Prostate gland (tissue), 2 donors: Measurements from ENCODE around the gene VIPR2. TPM values are rescaled to one million over a fixed set of nuclear protein-coding genes. Genes with fewer than 3 reads are reported as not detected.

Experiments
- DNase-seq: peaks from one replicate; pipeline ENCODE4 v3.0.0-alpha.2; 2019; ENCODE audit warnings: low spot score
- H3K27ac ChIP-seq, 2 donors: fragments of 200-600 bp; sonication (generic); 2 replicates each; pipeline ENCODE4 v1.5.1; 2017 to 2019
- H3K27me3 ChIP-seq: fragments of 200-600 bp; sonication (generic); replicated peaks from 2 replicates; pipeline ENCODE4 v1.5.1; 2019; ENCODE audit not compliant: insufficient read depth
- H3K36me3 ChIP-seq, 2 donors: fragments of 200-600 bp; sonication (generic); 1 replicate in 1 of 2; 2 replicates in 1 of 2; pipeline versions ENCODE4 v1.5.1 to v1.8.1; 2017 to 2019
- H3K4me1 ChIP-seq: fragments of 200-600 bp; sonication (generic); replicated peaks from 2 replicates; pipeline ENCODE4 v1.5.1; 2019
- H3K4me3 ChIP-seq, 2 donors: fragments of 200-600 bp; sonication (generic); 2 replicates each; pipeline ENCODE4 v1.5.1; 2017 to 2019
- H3K9me3 ChIP-seq: fragments of 200-600 bp; sonication (generic); 2 replicates; pipeline ENCODE4 v1.5.1; 2017
- POLR2A ChIP-seq: fragments of 450-650 bp; IDR thresholded peaks from one replicate; pipeline ENCODE4 v1.6.1; 2016; ENCODE audit warnings: antibody characterized with exemption, mild to moderate bottlenecking
- POLR2AphosphoS5 ChIP-seq: sonication (generic); formaldehyde crosslinking; IDR thresholded peaks from one replicate; pipeline ENCODE4 v1.6.1; 2017; ENCODE audit warnings: antibody characterized with exemption
- WGBS: methylation state at CpG from one replicate; pipeline ENCODE4 v1.1.5; 2018; 5-methylcytosine and 5-hydroxymethylcytosine counted together
- intact Hi-C: fragments of 100-400 bp; cut with DNase I; formaldehyde crosslinking; loops from one replicate; pipeline ENCODE4 v1.14.2; 2022
- total RNA-seq, 2 donors: library from RNA; depleted of rRNA; stranded (reverse); fragments of >200 nt; gene quantifications; one replicate each; pipeline ENCODE4 v1.1.0, GENCODE V29; 2016
- TF ChIP-seq, protein P1 (sequence below), 4 experiments: fragments of 200-600 bp in 2 of 4; fragments of 450-650 bp in 2 of 4; sonication (generic) in 2 of 4; IDR thresholded peaks; 1 replicate in 3 of 4; 2 replicates in 1 of 4; pipeline ENCODE4 v1.5.1; 2016 to 2019; ENCODE audit warnings: antibody characterized with exemption in 4 of 4, mild to moderate bottlenecking in 2 of 4, moderate library complexity in 2 of 4

Gene VIPR2
- total RNA-seq, 2 donors from 2014 or later = 1.0 to 13.5 TPM

DNA sequence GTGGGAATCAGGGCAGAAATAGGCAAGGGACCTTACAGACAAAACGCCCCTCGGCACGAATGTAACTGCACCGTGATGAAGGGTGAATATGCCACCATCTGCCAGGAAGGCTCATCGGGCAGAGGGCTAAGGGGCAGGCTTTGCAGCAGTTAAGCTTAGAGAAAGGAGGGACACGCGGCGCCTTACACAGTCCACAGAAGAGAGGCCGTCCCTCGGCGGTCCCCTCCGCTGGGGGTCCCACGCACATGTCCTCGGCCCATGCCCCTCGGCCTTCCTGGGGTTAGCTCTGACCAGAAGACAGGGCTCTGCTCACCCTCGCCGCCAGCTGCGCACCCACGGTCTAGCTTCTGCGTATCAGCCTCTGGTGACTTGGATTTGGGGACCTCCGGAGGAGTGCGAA, 147.2 kb downstream of the VIPR2 start:
- no peak for DNase-seq
- Histone ChIP-seq H3K27ac (no peak overlapping the region), H3K4me3 (no peak overlapping the region), H3K36me3 (no peaks in the 10 kb centered on the region), H3K27me3 (peaks cover 13% of the 10 kb centered on the region), H3K9me3 (no peaks in the 10 kb centered on the region), H3K4me1 (no peaks in the 10 kb centered on the region)
- intact Hi-C loops = no loop called here
- TF ChIP-seq, protein P1, sequence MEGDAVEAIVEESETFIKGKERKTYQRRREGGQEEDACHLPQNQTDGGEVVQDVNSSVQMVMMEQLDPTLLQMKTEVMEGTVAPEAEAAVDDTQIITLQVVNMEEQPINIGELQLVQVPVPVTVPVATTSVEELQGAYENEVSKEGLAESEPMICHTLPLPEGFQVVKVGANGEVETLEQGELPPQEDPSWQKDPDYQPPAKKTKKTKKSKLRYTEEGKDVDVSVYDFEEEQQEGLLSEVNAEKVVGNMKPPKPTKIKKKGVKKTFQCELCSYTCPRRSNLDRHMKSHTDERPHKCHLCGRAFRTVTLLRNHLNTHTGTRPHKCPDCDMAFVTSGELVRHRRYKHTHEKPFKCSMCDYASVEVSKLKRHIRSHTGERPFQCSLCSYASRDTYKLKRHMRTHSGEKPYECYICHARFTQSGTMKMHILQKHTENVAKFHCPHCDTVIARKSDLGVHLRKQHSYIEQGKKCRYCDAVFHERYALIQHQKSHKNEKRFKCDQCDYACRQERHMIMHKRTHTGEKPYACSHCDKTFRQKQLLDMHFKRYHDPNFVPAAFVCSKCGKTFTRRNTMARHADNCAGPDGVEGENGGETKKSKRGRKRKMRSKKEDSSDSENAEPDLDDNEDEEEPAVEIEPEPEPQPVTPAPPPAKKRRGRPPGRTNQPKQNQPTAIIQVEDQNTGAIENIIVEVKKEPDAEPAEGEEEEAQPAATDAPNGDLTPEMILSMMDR (IDR thresholded peaks at IDR 0.05) = no peak
- TF ChIP-seq POLR2A (no peak), POLR2AphosphoS5 (no peak)
- 55% methylated on average over 20 of the region's 22 CpGs for WGBS

DNA sequence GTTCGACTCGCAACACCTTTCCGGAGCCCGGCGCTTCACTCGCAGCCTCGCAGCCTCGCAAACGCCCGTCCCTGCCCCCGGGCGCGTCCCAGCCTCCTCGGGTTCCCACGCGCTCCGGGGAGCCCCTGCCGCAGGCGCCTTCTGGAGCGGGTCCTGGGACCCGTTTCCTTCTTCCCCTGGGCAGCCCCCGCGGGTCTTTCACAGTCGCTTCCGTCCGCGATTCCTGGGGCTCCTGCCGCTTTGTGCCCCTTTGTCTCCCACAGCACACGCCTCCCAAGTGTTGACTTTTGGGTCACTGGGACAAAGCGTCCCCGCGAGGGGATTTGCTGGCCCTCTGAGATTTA, 147.6 kb downstream of the VIPR2 start:
- DNase-seq = no peak

DNA sequence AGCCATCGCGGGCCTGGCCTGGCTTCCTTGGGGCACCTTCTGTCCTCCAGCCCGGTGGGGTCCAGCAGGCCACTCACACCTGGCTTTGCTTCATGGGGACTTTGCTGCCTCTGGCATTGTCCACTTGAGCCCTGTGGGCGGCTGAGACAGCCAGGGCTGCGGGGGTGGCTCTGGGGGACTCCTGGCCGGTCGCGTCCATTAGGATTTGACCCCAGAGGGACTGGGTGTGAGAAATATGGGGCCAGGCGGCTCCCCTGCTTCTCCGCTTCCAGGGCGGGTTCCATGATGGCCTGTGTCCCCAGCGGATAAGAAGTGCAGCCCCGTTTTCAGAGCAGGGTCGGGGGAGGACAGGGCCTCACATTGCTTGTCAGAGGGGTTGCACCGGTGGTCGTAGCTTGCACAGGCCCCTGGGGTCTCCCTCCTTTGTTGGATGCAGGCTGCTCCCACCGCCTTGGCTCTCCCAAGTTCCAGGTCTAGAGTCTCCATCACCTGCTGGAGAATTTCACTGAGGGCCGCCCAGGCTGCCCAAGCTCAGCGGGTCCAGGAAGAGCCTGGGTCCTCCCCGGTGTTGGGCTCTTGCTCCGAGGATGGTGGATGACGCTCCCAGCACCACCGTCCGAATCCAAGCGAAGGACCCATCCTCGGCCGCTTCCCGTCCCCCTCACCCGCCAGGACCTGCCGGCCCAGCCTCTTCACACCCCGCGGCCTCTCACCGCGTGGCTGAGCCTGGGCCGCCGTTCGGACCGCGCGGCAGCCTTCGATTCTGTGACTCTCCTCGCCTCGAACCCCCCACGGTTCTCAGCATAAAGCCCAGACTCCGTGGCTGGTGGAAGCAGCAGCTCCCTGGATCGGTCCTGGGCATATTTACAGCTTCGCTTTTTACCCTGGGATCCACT, 148.2 kb downstream of the VIPR2 start:
- H3K9me3 ChIP-seq = no peaks in the 10 kb centered on the region
- H3K4me1 ChIP-seq = no peaks in the 10 kb centered on the region
- TF ChIP-seq, protein P1 (IDR thresholded peaks at IDR 0.05) = no peak
- TF ChIP-seq POLR2AphosphoS5 = no peak
- TF ChIP-seq POLR2A = no peak
- H3K36me3 ChIP-seq = no peaks in the 10 kb centered on the region
- H3K27ac ChIP-seq = no peak overlapping the region
- peaks cover 16% of the 10 kb centered on the region for H3K27me3 ChIP-seq
- intact Hi-C loops = no loop called here
- no peak for DNase-seq
- no peak overlapping the region for H3K4me3 ChIP-seq
- 66% methylated on average over 47 of the region's 47 CpGs for WGBS

More for the DNA sequence above, 147.6 kb downstream of the VIPR2 start:
- Histone ChIP-seq H3K36me3 (no peaks in the 10 kb centered on the region), H3K27me3 (peaks cover 15% of the 10 kb centered on the region), H3K4me3 (no peak overlapping the region), H3K4me1 (no peaks in the 10 kb centered on the region), H3K27ac (no peak overlapping the region), H3K9me3 (no peaks in the 10 kb centered on the region)
- TF ChIP-seq POLR2AphosphoS5 (no peak), POLR2A (no peak)
- TF ChIP-seq, protein P1 (IDR thresholded peaks at IDR 0.05) = no peak
- 23% methylated on average over 32 of the region's 32 CpGs for WGBS
- intact Hi-C loops = no loop called here

DNA sequence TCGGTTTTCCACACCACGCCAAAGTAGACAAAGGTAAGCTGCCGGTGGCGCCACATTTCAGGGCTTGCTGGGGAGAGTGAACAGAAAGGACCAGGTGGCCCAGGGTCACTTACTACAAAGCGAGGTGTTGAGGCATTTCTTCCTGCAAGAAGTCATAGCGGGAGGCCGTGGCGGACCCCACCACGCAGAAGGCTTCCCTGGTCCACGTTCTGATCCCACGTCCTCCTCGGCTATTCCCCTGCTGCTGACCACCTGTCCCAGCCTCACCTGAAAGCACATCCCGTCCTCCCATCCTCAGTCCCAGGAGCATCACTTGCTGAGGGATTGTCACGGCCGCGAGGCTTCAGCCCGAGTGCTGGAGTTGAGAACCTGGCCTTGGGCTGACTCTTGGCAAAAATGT, 149.2 kb downstream of the VIPR2 start:
- TF ChIP-seq, protein P1 (IDR thresholded peaks at IDR 0.05) = no peak
- TF ChIP-seq POLR2AphosphoS5 (no peak), POLR2A (no peak)
- WGBS = 97% methylated on average over 17 of the region's 17 CpGs
- no peaks in the 10 kb centered on the region for H3K9me3 ChIP-seq
- H3K36me3 ChIP-seq = no peaks in the 10 kb centered on the region
- H3K27me3 ChIP-seq = peaks cover 19% of the 10 kb centered on the region
- no peak overlapping the region for H3K27ac ChIP-seq
- intact Hi-C loops = no loop called here
- no peaks in the 10 kb centered on the region for H3K4me1 ChIP-seq
- no peak overlapping the region for H3K4me3 ChIP-seq
- no peak for DNase-seq

DNA sequence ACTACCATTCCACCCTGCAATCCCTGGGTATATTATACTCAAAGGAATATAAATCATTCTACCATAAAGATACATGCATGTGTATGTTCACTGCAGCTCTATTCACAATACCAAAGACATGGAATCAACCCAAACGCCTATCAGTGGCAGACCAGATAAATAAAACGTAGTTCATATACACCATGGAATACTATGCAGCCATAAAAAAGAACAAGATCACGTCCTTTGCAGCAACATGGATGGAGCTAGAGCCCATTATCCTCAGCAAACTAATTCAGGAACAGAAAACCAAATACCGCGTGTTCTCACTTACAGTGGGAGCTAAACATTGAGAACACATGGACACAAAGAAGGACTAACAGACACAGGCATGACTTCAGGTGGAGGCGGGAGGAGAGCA, 150.0 kb downstream of the VIPR2 start:
- H3K27ac ChIP-seq = no peak overlapping the region
- no peaks in the 10 kb centered on the region for H3K9me3 ChIP-seq
- intact Hi-C loops = no loop called here
- 95% methylated on average over 6 of the region's 6 CpGs for WGBS
- H3K4me1 ChIP-seq = no peaks in the 10 kb centered on the region
- H3K27me3 ChIP-seq = peaks cover 19% of the 10 kb centered on the region
- no peak for DNase-seq
- H3K36me3 ChIP-seq = no peaks in the 10 kb centered on the region
- no peak overlapping the region for H3K4me3 ChIP-seq
- TF ChIP-seq POLR2AphosphoS5 (no peak), POLR2A (no peak)
- TF ChIP-seq, protein P1 (IDR thresholded peaks at IDR 0.05) = no peak
